ENCODE data around the gene EIF2S1.
"Not testable (repeated sequence)": the region's sequence is repeated elsewhere in the genome, so short reads cannot be mapped to it uniquely, and the experiment has no call there.

EIF2S1 gene

DNA sequence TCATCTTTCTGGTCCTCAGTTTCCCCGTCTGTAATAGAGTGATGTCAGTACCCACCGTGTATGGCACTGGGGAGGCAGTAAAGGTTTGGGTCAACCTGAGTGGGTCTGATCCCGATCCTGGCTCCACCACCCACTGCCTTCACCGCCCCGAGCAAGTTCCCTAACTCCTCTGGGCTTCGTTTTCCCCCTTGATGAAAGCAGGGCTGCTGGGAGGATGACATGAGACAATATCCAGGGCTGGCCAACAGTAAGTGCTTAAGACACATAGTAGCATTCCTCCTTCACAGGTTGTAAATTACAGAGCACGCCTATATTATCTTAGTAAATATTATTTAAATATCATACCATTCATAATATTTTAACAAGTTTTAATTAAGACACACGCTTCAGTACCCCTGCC lies 51.2 kb downstream of the EIF2S1 start:
- DNase-seq (ENCODE audit: low read depth), result no peak

GRCh38 chr14:67411820-67412421 lies 51.8 kb downstream of the EIF2S1 start, which contains the start of gene PLEK2:
TSS of gene PLEK2 (minus strand) at chr14:67412165. CDS start at chr14:67412059, 106 bp downstream.
- peak; percentile 20 for DNase-seq (ENCODE audit: low read depth)

- peak; percentile 64 for DNase-seq (ENCODE audit: low read depth)
Observed at GRCh38 chr14:67413806-67414769, 54.0 kb downstream of the EIF2S1 start.

GRCh38 chr14:67415610-67416009 lies 55.5 kb downstream of the EIF2S1 start:
- DNase-seq (ENCODE audit: low read depth), result not testable (repeated sequence)

GRCh38 chr14:67416085-67416484 lies 56.0 kb downstream of the EIF2S1 start:
- no peak for DNase-seq (ENCODE audit: low read depth)

- no peak for DNase-seq (ENCODE audit: low read depth)
Observed at GRCh38 chr14:67416810-67417209, 56.7 kb downstream of the EIF2S1 start.

DNA sequence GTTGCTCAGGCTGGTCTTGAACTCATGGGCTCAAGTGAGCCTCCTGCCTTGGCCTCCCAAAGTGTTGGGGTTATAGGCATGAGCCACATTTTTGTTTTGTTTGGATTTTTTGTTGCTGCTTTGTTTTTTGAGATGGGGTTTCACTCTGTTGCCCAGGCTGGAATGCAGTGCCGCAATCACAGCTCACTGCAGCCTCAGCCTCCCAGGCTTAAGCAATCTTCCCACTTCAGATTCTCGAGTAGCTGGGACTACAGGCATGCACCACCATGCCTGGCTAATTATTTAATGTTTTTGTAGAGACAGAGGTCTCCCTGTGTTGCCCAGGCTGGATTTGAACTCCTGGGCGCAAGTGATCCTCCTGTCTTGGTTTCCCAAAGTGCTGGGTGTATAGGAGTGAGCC lies 57.5 kb downstream of the EIF2S1 start:
- no peak for DNase-seq (ENCODE audit: low read depth)

- DNase-seq (ENCODE audit: low read depth), result no peak
Observed at GRCh38 chr14:67418401-67419191, 58.5 kb downstream of the EIF2S1 start.

- DNase-seq (ENCODE audit: low read depth), result no peak
Observed at GRCh38 chr14:67420102-67420739, 60.1 kb downstream of the EIF2S1 start.

- DNase-seq (ENCODE audit: low read depth), result no peak
Observed at GRCh38 chr14:67421356-67422224, 61.5 kb downstream of the EIF2S1 start.

GRCh38 chr14:67423424-67423823 lies 63.3 kb downstream of the EIF2S1 start:
- DNase-seq (ENCODE audit: low read depth), result no peak

DNA sequence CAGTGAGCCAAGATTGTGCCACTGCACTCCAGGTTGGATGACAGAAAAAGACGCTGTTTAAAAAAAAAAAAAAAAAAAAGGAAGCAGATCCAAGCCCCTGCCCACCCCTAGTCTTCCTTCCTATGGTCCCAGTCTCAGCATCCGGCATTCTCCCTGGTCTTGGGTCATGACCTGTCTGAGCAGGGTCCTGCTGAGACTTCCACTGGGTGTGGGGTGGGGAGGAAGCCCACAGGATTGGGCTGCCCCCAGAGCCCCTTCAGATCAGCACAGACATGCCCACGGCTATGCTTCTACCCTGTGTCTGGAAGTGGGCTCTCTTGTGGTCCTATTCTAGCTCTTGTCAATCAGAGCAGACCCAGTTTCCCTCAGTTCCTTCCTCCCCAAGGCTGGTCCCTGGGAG lies 64.4 kb downstream of the EIF2S1 start:
- DNase-seq (ENCODE audit: low read depth), result no peak

- no peak for DNase-seq (ENCODE audit: low read depth)
Observed at GRCh38 chr14:67425608-67426007, 65.5 kb downstream of the EIF2S1 start.

- no peak for DNase-seq (ENCODE audit: low read depth)
Observed at GRCh38 chr14:67426161-67426560, 66.0 kb downstream of the EIF2S1 start.

- DNase-seq (ENCODE audit: low read depth), result peak; percentile 54
Observed at GRCh38 chr14:67426983-67427606, 67.0 kb downstream of the EIF2S1 start.

GRCh38 chr14:67428501-67429031 lies 68.4 kb downstream of the EIF2S1 start:
- DNase-seq (ENCODE audit: low read depth), result peak; percentile 33

- DNase-seq (ENCODE audit: low read depth), result peak; percentile 59
Observed at GRCh38 chr14:67429510-67430205, 69.5 kb downstream of the EIF2S1 start.

DNA sequence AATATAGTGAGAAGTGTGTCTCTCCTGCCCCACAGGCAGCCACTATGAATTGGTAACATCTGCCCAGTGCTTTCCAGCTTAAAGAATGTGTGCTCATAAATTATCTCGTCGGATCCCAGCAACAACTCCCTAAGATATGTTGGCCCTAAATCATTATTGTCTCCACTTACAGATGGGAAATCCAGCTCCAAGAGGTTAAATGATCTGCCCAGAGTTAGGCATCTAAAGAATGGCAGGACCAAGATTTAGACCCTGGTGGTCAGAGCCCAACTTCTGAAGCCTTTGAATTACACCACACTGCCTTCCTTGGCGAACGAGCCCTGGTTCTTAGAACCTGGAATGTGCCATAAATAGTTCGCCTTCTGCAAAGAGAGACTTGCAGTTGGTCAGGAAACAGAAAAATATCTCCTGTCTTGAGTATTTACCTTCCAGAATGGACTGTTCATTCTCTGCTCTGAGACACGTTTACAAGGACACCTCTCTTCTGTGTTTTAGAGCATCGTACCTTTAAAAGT lies 72.0 kb downstream of the EIF2S1 start:
- peak; percentile 36 for DNase-seq (ENCODE audit: low read depth)

DNA sequence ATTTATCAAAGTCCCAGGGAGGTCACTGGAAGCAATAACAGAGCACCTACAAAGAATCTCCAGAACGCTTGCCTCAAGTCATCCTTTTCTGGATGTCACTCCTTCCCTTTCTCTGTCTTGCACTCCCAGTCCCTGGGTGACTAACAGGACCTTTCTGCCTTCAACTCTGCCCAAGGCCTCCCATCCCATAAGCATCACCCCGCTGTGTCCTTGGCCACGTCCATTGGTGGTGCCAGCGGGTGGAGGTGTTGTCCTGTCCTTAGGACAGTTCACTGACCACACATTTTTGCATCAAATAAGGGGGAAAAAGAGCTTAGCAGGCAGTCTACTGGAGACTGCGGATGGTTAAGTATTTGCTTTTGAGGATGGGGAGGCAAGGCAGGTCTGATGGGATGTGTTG lies 75.5 kb downstream of the EIF2S1 start:
- DNase-seq (ENCODE audit: low read depth), result no peak

All from GM04504 (cell line).